Measurements from ENCODE around the gene CSRNP3. TPM values are rescaled to one million over a fixed set of nuclear protein-coding genes. Genes with fewer than 3 reads are reported as not detected.

CSRNP3 gene
- total and polyA plus RNA-seq, 10 donors, result 0.30 to 7.4 (median 3.4) TPM

DNA sequence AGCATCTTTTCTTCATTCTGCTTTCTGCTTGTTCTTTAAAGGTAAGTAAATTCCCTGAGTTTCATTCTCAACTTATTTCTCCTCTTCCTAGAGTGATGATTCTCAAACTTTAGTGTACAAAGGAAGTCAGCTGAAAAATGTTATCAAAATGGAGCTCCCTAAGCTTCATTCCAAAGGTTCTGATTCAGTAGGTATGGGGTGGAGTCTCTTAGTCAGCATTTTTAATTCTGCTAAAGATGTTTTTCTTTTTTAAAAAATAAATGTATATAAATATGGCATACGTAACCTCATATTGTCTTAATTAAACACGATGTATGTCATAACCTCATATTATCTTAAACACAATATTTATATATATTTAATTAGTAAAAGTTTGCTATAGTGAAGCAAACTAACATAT, 3.1 kb upstream of the CSRNP3 start:
- Histone ChIP-seq H3K36me3 (no peaks in the 10 kb centered on the region), H3K27me3 (replicated peaks in 1 of 7) (no peaks in the 10 kb centered on the region), H3K9me3 (no peaks in the 10 kb centered on the region), H3K4me3 (no peak overlapping the region), H3K27ac (no peak overlapping the region), H3K4me1 (no peaks in the 10 kb centered on the region)
- no peak for DNase-seq
- WGBS, 5 donors, result 90 to 98% (median 95%) methylated on average over 2 of the region's 2 CpGs
- intact Hi-C loops (cut with DNase I; ENCODE audit: low total_unique reads), result no loop called here
- TF ChIP-seq POLR2AphosphoS5 (IDR thresholded peaks at IDR 0.05), result no peak
- no peak for TF ChIP-seq POLR2A (IDR thresholded peaks at IDR 0.05)
- TF ChIP-seq, protein P1, sequence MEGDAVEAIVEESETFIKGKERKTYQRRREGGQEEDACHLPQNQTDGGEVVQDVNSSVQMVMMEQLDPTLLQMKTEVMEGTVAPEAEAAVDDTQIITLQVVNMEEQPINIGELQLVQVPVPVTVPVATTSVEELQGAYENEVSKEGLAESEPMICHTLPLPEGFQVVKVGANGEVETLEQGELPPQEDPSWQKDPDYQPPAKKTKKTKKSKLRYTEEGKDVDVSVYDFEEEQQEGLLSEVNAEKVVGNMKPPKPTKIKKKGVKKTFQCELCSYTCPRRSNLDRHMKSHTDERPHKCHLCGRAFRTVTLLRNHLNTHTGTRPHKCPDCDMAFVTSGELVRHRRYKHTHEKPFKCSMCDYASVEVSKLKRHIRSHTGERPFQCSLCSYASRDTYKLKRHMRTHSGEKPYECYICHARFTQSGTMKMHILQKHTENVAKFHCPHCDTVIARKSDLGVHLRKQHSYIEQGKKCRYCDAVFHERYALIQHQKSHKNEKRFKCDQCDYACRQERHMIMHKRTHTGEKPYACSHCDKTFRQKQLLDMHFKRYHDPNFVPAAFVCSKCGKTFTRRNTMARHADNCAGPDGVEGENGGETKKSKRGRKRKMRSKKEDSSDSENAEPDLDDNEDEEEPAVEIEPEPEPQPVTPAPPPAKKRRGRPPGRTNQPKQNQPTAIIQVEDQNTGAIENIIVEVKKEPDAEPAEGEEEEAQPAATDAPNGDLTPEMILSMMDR (IDR thresholded peaks at IDR 0.05 in 8 of 11, conservative IDR thresholded peaks at IDR 0.05 in 3 of 11), result no peak

DNA sequence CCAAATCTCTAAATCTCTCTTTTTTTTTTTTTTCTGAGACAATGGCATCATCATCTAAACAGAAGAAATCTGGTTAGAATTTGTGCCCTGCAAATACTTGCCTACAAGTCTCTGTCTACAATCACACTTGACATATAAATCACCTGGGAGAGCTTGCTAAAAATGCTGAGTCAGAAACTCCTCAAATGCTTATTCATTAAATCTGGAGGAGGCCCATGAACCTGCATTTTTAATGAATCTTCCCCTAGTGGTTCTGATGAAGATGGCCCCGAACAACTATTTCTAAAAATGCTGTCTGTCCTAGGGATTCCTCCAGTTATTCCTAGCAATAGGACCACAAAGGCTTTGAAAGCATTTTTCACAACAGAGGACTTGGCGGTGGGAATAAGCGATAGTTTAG, 1.6 kb upstream of the CSRNP3 start:
- Histone ChIP-seq H3K4me1 (no peaks in the 10 kb centered on the region), H3K4me3 (no peak overlapping the region), H3K27ac (no peak overlapping the region), H3K27me3 (replicated peaks in 1 of 7) (no peaks in the 10 kb centered on the region), H3K36me3 (no peaks in the 10 kb centered on the region), H3K9me3 (no peaks in the 10 kb centered on the region)
- intact Hi-C loops (cut with DNase I; ENCODE audit: low total_unique reads), result no loop called here
- no peak for DNase-seq
- no peak for TF ChIP-seq POLR2AphosphoS5 (IDR thresholded peaks at IDR 0.05)
- TF ChIP-seq POLR2A (IDR thresholded peaks at IDR 0.05), result no peak
- TF ChIP-seq, protein P1 (IDR thresholded peaks at IDR 0.05 in 8 of 11, conservative IDR thresholded peaks at IDR 0.05 in 3 of 11), result no peak
- WGBS, 5 donors, result 94 to 97% (median 96%) methylated on average over 3 of the region's 3 CpGs

DNA sequence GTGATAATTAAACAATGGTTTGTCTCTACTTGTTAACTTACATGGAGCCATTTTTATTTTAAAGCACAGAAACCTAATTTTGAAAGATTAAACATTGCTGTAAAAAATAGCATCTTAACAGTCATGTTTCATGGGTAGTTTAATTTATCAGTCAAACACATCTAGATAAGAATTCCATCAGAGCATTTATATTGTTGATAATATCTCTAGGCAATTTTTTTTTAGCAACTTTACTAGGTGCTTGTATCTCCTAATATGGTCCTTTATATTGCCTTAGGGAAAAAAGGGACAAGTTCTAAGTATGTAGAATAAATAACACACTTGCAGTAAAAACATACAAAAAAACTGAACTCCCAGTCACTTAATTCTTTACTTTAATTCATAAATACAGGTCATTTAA, 863 bp downstream of the CSRNP3 start:
- intact Hi-C loops (cut with DNase I; ENCODE audit: low total_unique reads), result no loop called here

DNA sequence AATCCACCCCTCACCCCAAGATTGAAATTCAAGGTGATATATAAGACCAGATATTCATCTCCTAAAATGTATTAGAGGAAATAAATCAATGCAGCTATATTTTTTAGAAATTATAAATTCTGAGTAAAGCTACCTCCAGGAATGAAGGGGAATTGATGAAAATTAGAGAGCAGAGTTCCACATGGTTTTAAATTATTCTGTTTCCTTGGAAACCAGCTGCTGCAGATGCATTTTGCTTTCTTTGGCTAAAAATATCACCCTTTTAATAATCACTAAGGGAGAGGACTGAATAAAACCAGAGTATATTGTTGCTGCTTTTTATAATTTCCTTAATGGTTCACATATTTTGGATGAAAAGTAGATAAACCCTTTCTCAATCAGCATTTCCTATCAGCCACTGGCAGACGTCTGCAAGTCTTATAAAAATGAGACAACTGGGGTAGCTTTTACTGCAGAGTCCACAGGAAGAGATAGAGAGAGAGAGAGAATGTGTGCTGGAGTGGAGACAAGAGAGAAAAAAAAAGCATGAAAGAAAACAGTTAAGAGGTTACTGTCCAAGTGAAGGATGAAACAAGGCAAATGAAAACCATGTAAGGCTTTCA, 2.0 kb downstream of the CSRNP3 start:
- 6 to 13% (median 12%) methylated on average over 1 of the region's 1 CpG for WGBS, 5 donors

More for the DNA sequence above, 863 bp downstream of the CSRNP3 start:
- H3K36me3 ChIP-seq, result no peaks in the 10 kb centered on the region
- H3K4me1 ChIP-seq, result no peaks in the 10 kb centered on the region
- no peak overlapping the region for H3K27ac ChIP-seq
- peak overlapping the region in 6 of 8 donors; percentile 20 to 64 (median 44) for H3K4me3 ChIP-seq
- H3K27me3 ChIP-seq (replicated peaks in 1 of 7), result no peaks in the 10 kb centered on the region
- no peaks in the 10 kb centered on the region for H3K9me3 ChIP-seq
- no peak for DNase-seq
- no peak for TF ChIP-seq POLR2AphosphoS5 (IDR thresholded peaks at IDR 0.05)
- TF ChIP-seq, protein P1 (IDR thresholded peaks at IDR 0.05 in 8 of 11, conservative IDR thresholded peaks at IDR 0.05 in 3 of 11), result no peak
- no peak for TF ChIP-seq POLR2A (IDR thresholded peaks at IDR 0.05)

More for the DNA sequence above, 2.0 kb downstream of the CSRNP3 start:
- DNase-seq, result no peak
- H3K27ac ChIP-seq, result no peak overlapping the region
- H3K27me3 ChIP-seq (replicated peaks in 1 of 7), result no peaks in the 10 kb centered on the region
- TF ChIP-seq, protein P1 (IDR thresholded peaks at IDR 0.05 in 8 of 11, conservative IDR thresholded peaks at IDR 0.05 in 3 of 11), result no peak
- TF ChIP-seq POLR2A (IDR thresholded peaks at IDR 0.05), result no peak
- no peak for TF ChIP-seq POLR2AphosphoS5 (IDR thresholded peaks at IDR 0.05)
- H3K4me1 ChIP-seq, result no peaks in the 10 kb centered on the region
- no peaks in the 10 kb centered on the region for H3K9me3 ChIP-seq
- intact Hi-C loops (cut with DNase I; ENCODE audit: low total_unique reads), result no loop called here
- peak overlapping the region in 2 of 8 donors; percentile 1 to 9 for H3K4me3 ChIP-seq
- H3K36me3 ChIP-seq, result no peaks in the 10 kb centered on the region

Data from spleen (tissue), 11 donors.